NB4 (cell line): ENCODE measurements around the gene C11orf98.

Experiments used
- DNase-seq: peaks from one replicate; pipeline ENCODE4 v3.0.0; 2010; ENCODE audit warnings: low read depth
- H3K4me3 ChIP-seq: one replicate; pipeline ENCODE4 v1.5.1; 2011; ENCODE audit warnings: mild to moderate bottlenecking, low read depth, low read length, moderate library complexity
- CTCF ChIP-seq: IDR thresholded peaks from one replicate; pipeline ENCODE4 v1.5.1; 2012; ENCODE audit warnings: low read depth, low read length
- MYC ChIP-seq: IDR thresholded peaks from 2 replicates; pipeline ENCODE4 v1.6.1; 2011; ENCODE audit warnings: low read depth, low read length
- POLR2A ChIP-seq: IDR thresholded peaks from 2 replicates; pipeline ENCODE4 v1.6.1; 2011; ENCODE audit warnings: mild to moderate bottlenecking; ENCODE audit not compliant: insufficient read length; ENCODE audit errors: extremely low read depth
- TF ChIP-seq, protein P1 (sequence below): IDR thresholded peaks from 2 replicates; pipeline ENCODE4 v1.6.1; 2011; ENCODE audit warnings: low read depth, low read length

The C11orf98 gene

DNA sequence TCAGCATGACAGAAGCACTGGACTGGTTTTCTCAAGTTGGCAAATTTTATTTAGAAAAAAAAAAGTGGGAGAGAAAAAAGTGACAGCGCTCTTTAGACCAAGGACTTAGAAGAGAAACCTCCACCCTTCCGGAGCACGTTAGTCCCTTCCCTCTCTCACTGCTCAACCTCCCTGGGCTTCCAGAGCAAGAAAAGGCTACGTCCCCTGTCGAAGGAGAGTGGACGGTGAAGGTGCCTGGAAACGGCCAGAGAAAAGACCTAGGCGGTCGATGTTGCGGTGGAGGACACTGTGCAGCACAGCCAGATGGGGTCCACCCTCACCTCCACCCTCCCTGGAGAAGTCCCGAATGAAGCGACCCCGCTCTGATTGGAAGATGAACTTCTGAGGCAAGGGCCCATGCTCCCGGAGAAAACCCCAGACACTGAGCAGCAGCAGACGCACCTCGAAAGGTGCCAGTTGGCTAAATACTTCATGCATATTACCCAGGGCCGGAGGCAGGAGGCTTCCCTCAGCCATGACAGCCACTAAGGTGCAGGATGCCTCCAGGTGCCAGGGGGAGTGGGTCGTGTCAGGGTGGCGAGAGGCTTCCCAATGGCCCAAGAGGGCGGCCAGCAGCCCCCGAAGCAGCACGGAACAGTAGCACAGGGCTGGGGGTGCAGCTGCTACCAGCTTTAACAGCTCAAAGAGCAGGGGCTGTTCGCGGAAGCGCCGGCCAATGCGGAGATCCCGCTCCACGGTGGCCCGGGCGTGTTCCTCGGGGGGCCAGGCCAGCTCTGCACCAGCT lies 18.0 kb downstream of the C11orf98 start:
- peak overlapping the region; percentile 25 for H3K4me3 ChIP-seq
- TF ChIP-seq CTCF = no peak
- TF ChIP-seq, protein P1, sequence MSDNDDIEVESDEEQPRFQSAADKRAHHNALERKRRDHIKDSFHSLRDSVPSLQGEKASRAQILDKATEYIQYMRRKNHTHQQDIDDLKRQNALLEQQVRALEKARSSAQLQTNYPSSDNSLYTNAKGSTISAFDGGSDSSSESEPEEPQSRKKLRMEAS = no peak
- TF ChIP-seq POLR2A = no peak
- no peak for TF ChIP-seq MYC
- no peak for DNase-seq

GRCh38 chr11:62645946-62646824 lies 18.8 kb downstream of the C11orf98 start, which contains the start of gene GANAB:
GANAB (minus strand) TSS chr11:62646613; CDS start chr11:62646599, 14 bp downstream.
- peak within 1 kb of the TSS; percentile 96 for H3K4me3 ChIP-seq
- peak; percentile 99 for DNase-seq
- no peak for TF ChIP-seq CTCF
- TF ChIP-seq, protein P1 = peak; percentile 62
- TF ChIP-seq MYC = peak; percentile 68; the same call in 1 of the 2 replicates
- peak; percentile 94 for TF ChIP-seq POLR2A

DNA sequence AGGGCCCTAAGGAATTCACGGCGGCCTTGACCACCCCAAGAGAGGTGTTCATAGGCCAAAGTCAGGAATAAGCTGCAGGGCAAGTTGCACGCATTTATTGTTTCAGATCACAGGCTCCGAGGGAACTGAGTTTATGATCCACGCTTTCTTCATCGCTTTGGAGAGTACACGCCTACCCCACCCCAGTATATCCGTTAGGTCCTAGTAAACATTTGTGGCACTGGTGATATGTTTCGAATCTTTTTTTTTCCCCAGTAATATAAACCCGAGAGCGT lies 19.4 kb downstream of the C11orf98 start:
- TF ChIP-seq MYC = no peak
- TF ChIP-seq, protein P1 = 0 out of 2 replicates have a peak, but pooled peaks have one; percentile 5
- peak; percentile 35 for DNase-seq
- peak overlapping the region; percentile 96 for H3K4me3 ChIP-seq

GRCh38 chr11:62644220-62644619 lies 20.8 kb downstream of the C11orf98 start:
- TF ChIP-seq POLR2A (no peak), MYC (no peak), CTCF (no peak)
- TF ChIP-seq, protein P1 = no peak
- H3K4me3 ChIP-seq = peak overlapping the region; percentile 29
- DNase-seq = peak; percentile 51

DNA sequence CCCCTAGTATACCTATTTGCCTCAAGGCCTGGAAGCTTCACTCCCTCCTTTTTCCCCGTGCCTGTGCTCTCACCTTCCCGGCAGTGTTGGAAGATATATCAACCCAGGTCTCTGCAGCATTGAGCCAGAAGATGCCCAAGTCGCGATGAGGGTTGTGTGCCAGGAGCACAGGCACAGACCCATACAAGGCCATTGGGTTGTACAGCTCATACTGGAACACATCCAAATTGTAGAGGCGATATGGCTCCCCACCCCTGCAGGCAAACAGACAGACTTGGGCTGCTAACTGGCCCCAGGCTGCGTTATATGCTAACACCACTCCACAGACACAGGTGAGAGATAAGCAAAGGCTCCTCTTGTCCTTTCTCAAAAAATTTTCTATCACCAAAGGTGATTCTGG lies 32.5 kb downstream of the C11orf98 start:
- DNase-seq = no peak
- TF ChIP-seq POLR2A (no peak), CTCF (no peak), MYC (no peak)
- TF ChIP-seq, protein P1 = no peak
- no peak overlapping the region for H3K4me3 ChIP-seq
